ENCODE measurements around the gene EPYC. TPM values are rescaled to one million over a fixed set of nuclear protein-coding genes. Genes with fewer than 3 reads are reported as not detected.

EPYC gene
- total and polyA plus RNA-seq, 7 donors = not detected

- H3K27me3 ChIP-seq (ENCODE audit: insufficient read depth in 3 of 3, low read length in 2 of 3) = no peaks in the 10 kb centered on the region
- no peaks in the 10 kb centered on the region for H3K9me3 ChIP-seq
- 61 to 72% (median 64%) methylated on average over 4 of the region's 4 CpGs for WGBS, 3 donors
- no peaks in the 10 kb centered on the region for H3K36me3 ChIP-seq (ENCODE audit: insufficient read depth in 1 of 2, low read depth in 1 of 2)
- DNase-seq = no peak
- intact Hi-C loops (cut with DNase I) = no loop called here
- no peak for TF ChIP-seq CTCF (IDR thresholded peaks at IDR 0.05)
- no peak for ATAC-seq
- H3K4me3 ChIP-seq = no peak overlapping the region
- no peaks in the 10 kb centered on the region for H3K4me1 ChIP-seq
- no peak overlapping the region for H3K27ac ChIP-seq
Observed at GRCh38 chr12:91043408-91043807, 38.6 kb upstream of the EPYC start.

GRCh38 chr12:91040096-91040755, 35.5 kb upstream of the EPYC start:
- no peak overlapping the region for H3K4me3 ChIP-seq
- 39 to 52% (median 47%) methylated on average over 1 of the region's 1 CpG for WGBS, 3 donors
- intact Hi-C loops (cut with DNase I) = no loop called here
- no peaks in the 10 kb centered on the region for H3K9me3 ChIP-seq
- ATAC-seq = no peak
- no peak for DNase-seq
- no peak for TF ChIP-seq CTCF (IDR thresholded peaks at IDR 0.05)
- no peaks in the 10 kb centered on the region for H3K4me1 ChIP-seq
- no peaks in the 10 kb centered on the region for H3K36me3 ChIP-seq (ENCODE audit: insufficient read depth in 1 of 2, low read depth in 1 of 2)
- no peaks in the 10 kb centered on the region for H3K27me3 ChIP-seq (ENCODE audit: insufficient read depth in 3 of 3, low read length in 2 of 3)
- H3K27ac ChIP-seq = no peak overlapping the region

DNA sequence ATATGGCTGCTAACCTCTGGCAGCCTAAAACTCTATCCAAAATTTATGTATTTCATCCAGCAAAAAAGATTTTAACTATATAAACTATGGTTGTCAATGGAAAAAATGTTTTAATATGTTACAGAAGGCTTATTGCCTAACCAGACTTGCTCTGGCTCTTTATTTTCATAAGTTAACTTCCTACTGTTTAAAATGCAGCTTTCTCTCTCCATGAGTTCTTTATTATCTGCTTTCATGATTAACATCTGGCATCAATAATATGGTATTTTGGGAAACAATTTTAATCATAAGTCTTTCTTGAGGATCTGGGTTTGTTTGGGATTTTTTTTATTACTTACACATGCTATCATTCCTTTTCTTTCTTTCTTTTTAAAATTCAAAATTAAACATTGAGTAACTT, 32.5 kb upstream of the EPYC start:
- no peak overlapping the region for H3K4me3 ChIP-seq
- DNase-seq (no peak), ATAC-seq (no peak)
- intact Hi-C loops (cut with DNase I) = no loop called here
- H3K27ac ChIP-seq = no peak overlapping the region
- no peaks in the 10 kb centered on the region for H3K36me3 ChIP-seq (ENCODE audit: insufficient read depth in 1 of 2, low read depth in 1 of 2)
- no peaks in the 10 kb centered on the region for H3K4me1 ChIP-seq
- H3K27me3 ChIP-seq (ENCODE audit: insufficient read depth in 3 of 3, low read length in 2 of 3) = no peaks in the 10 kb centered on the region
- TF ChIP-seq CTCF (IDR thresholded peaks at IDR 0.05) = no peak
- no peaks in the 10 kb centered on the region for H3K9me3 ChIP-seq

GRCh38 chr12:91033251-91033650, 28.5 kb upstream of the EPYC start:
- H3K4me3 ChIP-seq = no peak overlapping the region
- DNase-seq = no peak
- intact Hi-C loops (cut with DNase I) = no loop called here
- ATAC-seq = no peak
- TF ChIP-seq CTCF (IDR thresholded peaks at IDR 0.05) = no peak
- no peak overlapping the region for H3K27ac ChIP-seq
- H3K36me3 ChIP-seq (ENCODE audit: insufficient read depth in 1 of 2, low read depth in 1 of 2) = no peaks in the 10 kb centered on the region
- H3K9me3 ChIP-seq = no peaks in the 10 kb centered on the region
- WGBS, 3 donors = 90 to 98% (median 91%) methylated on average over 2 of the region's 2 CpGs
- H3K4me1 ChIP-seq = no peaks in the 10 kb centered on the region
- no peaks in the 10 kb centered on the region for H3K27me3 ChIP-seq (ENCODE audit: insufficient read depth in 3 of 3, low read length in 2 of 3)
